WTC11 (cell line): ENCODE data around the gene NCS1. TPM values are rescaled to one million over a fixed set of nuclear protein-coding genes. Genes with fewer than 3 reads are reported as not detected.

ENCODE experiments used
- ATAC-seq: fragments of 200-7000 bp; cut with Tn5 transposase; 2 replicates; pipeline ENCODE4 v1.10.0; 2021; ENCODE audit warnings: mild to moderate bottlenecking, moderate library complexity
- CTCF ChIA-PET: fragments of 300-600 bp; sonication (Branson Sonifier 250); formaldehyde crosslinking; loops from one replicate; lab custom pipeline; 2021; ENCODE audit warnings: antibody characterized with exemption; lab: Charles Lee
- POLR2A ChIA-PET: fragments of 350-600 bp; sonication (Branson Sonifier 250); formaldehyde crosslinking; loops from one replicate; lab custom pipeline; 2021; ENCODE audit warnings: antibody characterized with exemption; lab: Charles Lee
- DNase-seq: peaks from one replicate; pipeline ENCODE4 v3.0.0; 2021; ENCODE audit warnings: low spot score
- H3K27ac Mint-ChIP-seq: 2 replicates; pipeline ENCODE4 v1.8.0; 2021; ENCODE audit warnings: mixed read lengths
- H3K27me3 Mint-ChIP-seq: 2 replicates; pipeline ENCODE4 v1.8.0; 2021; ENCODE audit warnings: low read depth, mild to moderate bottlenecking, moderate library complexity, mixed read lengths
- H3K36me3 Mint-ChIP-seq: 2 replicates; pipeline ENCODE4 v1.8.0; 2021; ENCODE audit warnings: mixed read lengths
- H3K4me1 Mint-ChIP-seq: 2 replicates; pipeline ENCODE4 v1.8.0; 2022; ENCODE audit warnings: mixed read lengths
- H3K4me3 Mint-ChIP-seq: 2 replicates; pipeline ENCODE4 v1.8.0; 2021; ENCODE audit warnings: mild to moderate bottlenecking, moderate library complexity, mixed read lengths
- H3K9me3 Mint-ChIP-seq: 2 replicates; pipeline ENCODE4 v1.8.0; 2021; ENCODE audit warnings: mixed read lengths
- ATF1 ChIP-seq: sonication (generic); formaldehyde crosslinking; IDR thresholded peaks from 2 replicates; pipeline ENCODE4 v1.8.1; 2023; ENCODE audit warnings: mild to moderate bottlenecking, moderate library complexity, missing genetic modification reagents
- CREB1 ChIP-seq: sonication (generic); formaldehyde crosslinking; IDR thresholded peaks from 2 replicates; pipeline ENCODE4 v1.8.0; 2023; ENCODE audit warnings: mild to moderate bottlenecking, missing genetic modification reagents
- ESRRA ChIP-seq: sonication (generic); formaldehyde crosslinking; IDR thresholded peaks from 2 replicates; pipeline ENCODE4 v1.8.1; 2022; ENCODE audit warnings: mild to moderate bottlenecking, missing genetic modification reagents, borderline replicate concordance
- FOXJ3 ChIP-seq: sonication (generic); formaldehyde crosslinking; IDR thresholded peaks from 2 replicates; pipeline ENCODE4 v1.9.0; 2021; ENCODE audit warnings: missing genetic modification reagents, mild to moderate bottlenecking, borderline replicate concordance
- FOXP1 ChIP-seq: sonication (generic); formaldehyde crosslinking; IDR thresholded peaks from 2 replicates; pipeline ENCODE4 v1.8.0; 2022; ENCODE audit warnings: missing genetic modification reagents, mild to moderate bottlenecking, moderate library complexity, borderline replicate concordance
- GRHL2 ChIP-seq: fragments of 250-450 bp; sonication (Bioruptor Pico); IDR thresholded peaks from 2 replicates; pipeline ENCODE4 v1.8.0; 2022; ENCODE audit warnings: mild to moderate bottlenecking, moderate library complexity; ENCODE audit not compliant: insufficient replicate concordance, severe bottlenecking
- HMGA2 ChIP-seq: fragments of 250-450 bp; sonication (Bioruptor Pico); IDR thresholded peaks from 2 replicates; pipeline ENCODE4 v1.4.0; 2021; ENCODE audit warnings: mild to moderate bottlenecking, moderate library complexity
- IRF2 ChIP-seq: sonication (generic); formaldehyde crosslinking; IDR thresholded peaks from 2 replicates; pipeline ENCODE4 v1.8.0; 2022; ENCODE audit warnings: low read depth, missing genetic modification reagents, borderline replicate concordance
- JUN ChIP-seq: sonication (generic); formaldehyde crosslinking; IDR thresholded peaks from 2 replicates; pipeline ENCODE4 v1.8.0; 2023; ENCODE audit warnings: mild to moderate bottlenecking, missing genetic modification reagents
- MXD4 ChIP-seq: fragments of 250-450 bp; sonication (Bioruptor Pico); IDR thresholded peaks from 2 replicates; pipeline ENCODE4 v1.8.0; 2021; ENCODE audit warnings: mild to moderate bottlenecking, moderate library complexity, borderline replicate concordance
- NFATC4 ChIP-seq: fragments of 250-450 bp; sonication (Bioruptor Pico); IDR thresholded peaks from 2 replicates; pipeline ENCODE4 v1.9.0; 2021; ENCODE audit warnings: mild to moderate bottlenecking
- RORB ChIP-seq: fragments of 250-450 bp; sonication (Bioruptor Pico); IDR thresholded peaks from 2 replicates; pipeline ENCODE4 v1.9.0; 2021; ENCODE audit warnings: mild to moderate bottlenecking
- SMAD4 ChIP-seq: sonication (generic); formaldehyde crosslinking; IDR thresholded peaks from 2 replicates; pipeline ENCODE4 v1.8.0; 2022; ENCODE audit warnings: mild to moderate bottlenecking, missing genetic modification reagents
- TP53 ChIP-seq: sonication (generic); formaldehyde crosslinking; IDR thresholded peaks from 2 replicates; pipeline ENCODE4 v1.8.1; 2023; ENCODE audit warnings: mild to moderate bottlenecking, missing genetic modification reagents
- ZNF121 ChIP-seq: sonication (generic); formaldehyde crosslinking; IDR thresholded peaks from 2 replicates; pipeline ENCODE4 v1.8.0; 2023; ENCODE audit warnings: missing genetic modification reagents
- ZNF232 ChIP-seq: sonication (generic); formaldehyde crosslinking; IDR thresholded peaks from 2 replicates; pipeline ENCODE4 v1.8.0; 2022; ENCODE audit warnings: mild to moderate bottlenecking, missing genetic modification reagents
- ZNF317 ChIP-seq: sonication (generic); formaldehyde crosslinking; IDR thresholded peaks from 2 replicates; pipeline ENCODE4 v1.8.1; 2023; ENCODE audit warnings: low read depth, mild to moderate bottlenecking, moderate library complexity, missing genetic modification reagents, borderline replicate concordance
- ZNF423 ChIP-seq: fragments of 250-450 bp; sonication (Bioruptor Pico); IDR thresholded peaks from 2 replicates; pipeline ENCODE4 v2.1.2; 2022; ENCODE audit warnings: mild to moderate bottlenecking, moderate library complexity
- total RNA-seq: library from RNA; stranded (reverse); gene quantifications from 3 replicates; pipeline ENCODE4 v1.2.3, GENCODE V29; 2021
- TF ChIP-seq, protein P1 (sequence below): sonication (generic); formaldehyde crosslinking; IDR thresholded peaks from 2 replicates; pipeline ENCODE4 v1.8.0; 2022; ENCODE audit warnings: mild to moderate bottlenecking, missing genetic modification reagents
- TF ChIP-seq, protein P2 (sequence below): sonication (generic); formaldehyde crosslinking; IDR thresholded peaks from 2 replicates; pipeline ENCODE4 v1.8.1; 2023; ENCODE audit warnings: mild to moderate bottlenecking, moderate library complexity, missing genetic modification reagents
- TF ChIP-seq, protein P3 (sequence below): fragments of 250-450 bp; sonication (Bioruptor Pico); IDR thresholded peaks from 2 replicates; pipeline ENCODE4 v1.8.0; 2021; ENCODE audit warnings: mild to moderate bottlenecking
- TF ChIP-seq, protein P4 (sequence below): sonication (generic); formaldehyde crosslinking; IDR thresholded peaks from 2 replicates; pipeline ENCODE4 v1.8.0; 2023; ENCODE audit warnings: missing genetic modification reagents
- TF ChIP-seq, protein P5 (sequence below): sonication (generic); formaldehyde crosslinking; IDR thresholded peaks from 2 replicates; pipeline ENCODE4 v1.8.1; 2022; ENCODE audit warnings: mild to moderate bottlenecking, moderate library complexity, missing genetic modification reagents
- TF ChIP-seq, protein P6 (sequence below): sonication (generic); formaldehyde crosslinking; IDR thresholded peaks from 2 replicates; pipeline ENCODE4 v1.8.1; 2023; ENCODE audit warnings: mild to moderate bottlenecking, missing genetic modification reagents

Gene NCS1
- total RNA-seq, 1 experiment from 2014 or later: 32.4 TPM

DNA sequence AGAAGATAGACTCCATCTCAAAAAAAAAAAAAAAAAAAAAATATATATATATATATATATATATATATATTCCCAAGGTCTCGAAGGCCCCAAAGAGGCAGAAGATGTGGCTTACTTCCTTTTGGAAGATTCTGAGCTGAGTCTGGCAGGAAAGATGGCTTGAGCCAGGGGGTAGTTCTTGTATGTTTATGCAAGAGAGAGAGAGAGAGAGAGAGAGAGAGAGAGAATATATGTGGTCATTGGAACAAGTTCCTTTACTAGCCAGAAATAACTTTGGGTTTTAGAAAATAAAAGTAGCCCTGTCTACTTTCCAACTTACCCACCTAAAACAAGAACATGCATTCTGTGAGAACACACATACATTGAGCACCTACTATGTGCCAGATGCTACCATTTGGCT, 17.6 kb downstream of the NCS1 start:
- ATAC-seq (no peak), DNase-seq (no peak)
- POLR2A ChIA-PET: no interaction called here
- Mint-ChIP-seq H3K27ac (peak overlapping the region; percentile 57), H3K27me3 (no peaks in the 10 kb centered on the region), H3K9me3 (no peaks in the 10 kb centered on the region), H3K36me3 (no peaks in the 10 kb centered on the region), H3K4me1 (peaks cover 46% of the 10 kb centered on the region), H3K4me3 (no peak overlapping the region)
- TF ChIP-seq ZNF317: no peak
- no peak for TF ChIP-seq IRF2 (CRISPR knock-in tag)
- TF ChIP-seq ATF1 (CRISPR knock-in tag): no peak
- TF ChIP-seq, protein P1, sequence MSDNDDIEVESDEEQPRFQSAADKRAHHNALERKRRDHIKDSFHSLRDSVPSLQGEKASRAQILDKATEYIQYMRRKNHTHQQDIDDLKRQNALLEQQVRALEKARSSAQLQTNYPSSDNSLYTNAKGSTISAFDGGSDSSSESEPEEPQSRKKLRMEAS (CRISPR knock-in tag): no peak
- TF ChIP-seq, protein P2, sequence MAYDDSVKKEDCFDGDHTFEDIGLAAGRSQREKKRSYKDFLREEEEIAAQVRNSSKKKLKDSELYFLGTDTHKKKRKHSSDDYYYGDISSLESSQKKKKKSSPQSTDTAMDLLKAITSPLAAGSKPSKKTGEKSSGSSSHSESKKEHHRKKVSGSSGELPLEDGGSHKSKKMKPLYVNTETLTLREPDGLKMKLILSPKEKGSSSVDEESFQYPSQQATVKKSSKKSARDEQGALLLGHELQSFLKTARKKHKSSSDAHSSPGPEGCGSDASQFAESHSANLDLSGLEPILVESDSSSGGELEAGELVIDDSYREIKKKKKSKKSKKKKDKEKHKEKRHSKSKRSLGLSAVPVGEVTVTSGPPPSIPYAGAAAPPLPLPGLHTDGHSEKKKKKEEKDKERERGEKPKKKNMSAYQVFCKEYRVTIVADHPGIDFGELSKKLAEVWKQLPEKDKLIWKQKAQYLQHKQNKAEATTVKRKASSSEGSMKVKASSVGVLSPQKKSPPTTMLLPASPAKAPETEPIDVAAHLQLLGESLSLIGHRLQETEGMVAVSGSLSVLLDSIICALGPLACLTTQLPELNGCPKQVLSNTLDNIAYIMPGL (CRISPR knock-in tag): no peak
- TF ChIP-seq CREB1 (CRISPR knock-in tag): no peak
- TF ChIP-seq MXD4 (CRISPR knock-in tag): no peak
- TF ChIP-seq HMGA2 (CRISPR knock-in tag): no peak
- TF ChIP-seq, protein P3, sequence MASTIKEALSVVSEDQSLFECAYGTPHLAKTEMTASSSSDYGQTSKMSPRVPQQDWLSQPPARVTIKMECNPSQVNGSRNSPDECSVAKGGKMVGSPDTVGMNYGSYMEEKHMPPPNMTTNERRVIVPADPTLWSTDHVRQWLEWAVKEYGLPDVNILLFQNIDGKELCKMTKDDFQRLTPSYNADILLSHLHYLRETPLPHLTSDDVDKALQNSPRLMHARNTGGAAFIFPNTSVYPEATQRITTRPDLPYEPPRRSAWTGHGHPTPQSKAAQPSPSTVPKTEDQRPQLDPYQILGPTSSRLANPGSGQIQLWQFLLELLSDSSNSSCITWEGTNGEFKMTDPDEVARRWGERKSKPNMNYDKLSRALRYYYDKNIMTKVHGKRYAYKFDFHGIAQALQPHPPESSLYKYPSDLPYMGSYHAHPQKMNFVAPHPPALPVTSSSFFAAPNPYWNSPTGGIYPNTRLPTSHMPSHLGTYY (CRISPR knock-in tag): no peak
- TF ChIP-seq TP53 (CRISPR knock-in tag): no peak
- no peak for TF ChIP-seq NFATC4 (CRISPR knock-in tag)
- CTCF ChIA-PET: no interaction called here

DNA sequence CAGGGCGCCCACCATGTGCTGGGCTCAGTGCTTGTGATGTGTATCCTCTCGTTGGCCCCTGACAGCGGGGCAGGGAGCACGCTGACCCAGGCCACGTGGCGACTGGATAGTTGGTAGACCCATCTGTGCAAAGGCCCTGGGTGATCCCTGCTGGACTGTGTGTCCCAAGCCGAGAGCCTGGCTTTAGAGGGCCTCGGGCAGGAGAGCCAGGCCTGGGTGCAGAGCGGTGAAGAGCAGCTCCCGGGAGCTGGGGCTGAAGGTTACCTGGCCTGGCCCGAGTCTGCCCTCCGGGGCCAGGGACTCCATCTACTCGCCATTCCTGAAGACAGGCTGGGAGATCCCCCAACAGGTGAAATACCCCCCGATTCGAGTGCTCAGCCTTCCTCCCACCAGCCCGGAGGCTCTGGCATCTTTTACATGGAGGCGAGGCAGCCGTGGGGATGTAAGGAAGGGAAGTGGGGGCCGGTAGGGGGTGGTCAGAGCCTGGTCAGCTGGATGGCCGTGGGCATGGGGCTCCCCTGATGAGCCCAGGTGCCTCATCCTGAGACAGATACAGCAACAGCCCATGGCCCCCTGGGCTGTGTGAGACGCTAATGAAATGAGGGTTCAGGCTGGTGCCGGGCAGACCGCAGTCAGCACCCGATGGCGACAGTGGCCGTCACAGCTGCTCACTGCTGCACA, 19.0 kb downstream of the NCS1 start:
- no peaks in the 10 kb centered on the region for H3K9me3 Mint-ChIP-seq
- DNase-seq: no peak
- CTCF ChIA-PET: no interaction called here
- H3K27me3 Mint-ChIP-seq: no peaks in the 10 kb centered on the region
- no peaks in the 10 kb centered on the region for H3K36me3 Mint-ChIP-seq
- TF ChIP-seq, protein P4, sequence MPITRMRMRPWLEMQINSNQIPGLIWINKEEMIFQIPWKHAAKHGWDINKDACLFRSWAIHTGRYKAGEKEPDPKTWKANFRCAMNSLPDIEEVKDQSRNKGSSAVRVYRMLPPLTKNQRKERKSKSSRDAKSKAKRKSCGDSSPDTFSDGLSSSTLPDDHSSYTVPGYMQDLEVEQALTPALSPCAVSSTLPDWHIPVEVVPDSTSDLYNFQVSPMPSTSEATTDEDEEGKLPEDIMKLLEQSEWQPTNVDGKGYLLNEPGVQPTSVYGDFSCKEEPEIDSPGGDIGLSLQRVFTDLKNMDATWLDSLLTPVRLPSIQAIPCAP (CRISPR knock-in tag): no peak
- TF ChIP-seq, protein P3 (CRISPR knock-in tag): no peak
- TF ChIP-seq, protein P2 (CRISPR knock-in tag): no peak
- TF ChIP-seq FOXJ3 (CRISPR knock-in tag) (no peak), JUN (CRISPR knock-in tag) (no peak), ZNF423 (no peak), ESRRA (no peak), ZNF232 (CRISPR knock-in tag) (no peak), ZNF121 (no peak), RORB (CRISPR knock-in tag) (no peak), SMAD4 (CRISPR knock-in tag) (no peak), GRHL2 (no peak), FOXP1 (no peak)
- TF ChIP-seq, protein P5, sequence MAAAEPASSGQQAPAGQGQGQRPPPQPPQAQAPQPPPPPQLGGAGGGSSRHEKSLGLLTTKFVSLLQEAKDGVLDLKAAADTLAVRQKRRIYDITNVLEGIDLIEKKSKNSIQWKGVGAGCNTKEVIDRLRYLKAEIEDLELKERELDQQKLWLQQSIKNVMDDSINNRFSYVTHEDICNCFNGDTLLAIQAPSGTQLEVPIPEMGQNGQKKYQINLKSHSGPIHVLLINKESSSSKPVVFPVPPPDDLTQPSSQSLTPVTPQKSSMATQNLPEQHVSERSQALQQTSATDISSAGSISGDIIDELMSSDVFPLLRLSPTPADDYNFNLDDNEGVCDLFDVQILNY (CRISPR knock-in tag): no peak
- TF ChIP-seq, protein P6, sequence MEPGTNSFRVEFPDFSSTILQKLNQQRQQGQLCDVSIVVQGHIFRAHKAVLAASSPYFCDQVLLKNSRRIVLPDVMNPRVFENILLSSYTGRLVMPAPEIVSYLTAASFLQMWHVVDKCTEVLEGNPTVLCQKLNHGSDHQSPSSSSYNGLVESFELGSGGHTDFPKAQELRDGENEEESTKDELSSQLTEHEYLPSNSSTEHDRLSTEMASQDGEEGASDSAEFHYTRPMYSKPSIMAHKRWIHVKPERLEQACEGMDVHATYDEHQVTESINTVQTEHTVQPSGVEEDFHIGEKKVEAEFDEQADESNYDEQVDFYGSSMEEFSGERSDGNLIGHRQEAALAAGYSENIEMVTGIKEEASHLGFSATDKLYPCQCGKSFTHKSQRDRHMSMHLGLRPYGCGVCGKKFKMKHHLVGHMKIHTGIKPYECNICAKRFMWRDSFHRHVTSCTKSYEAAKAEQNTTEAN (CRISPR knock-in tag): no peak
- POLR2A ChIA-PET: no interaction called here
- H3K4me3 Mint-ChIP-seq: no peak overlapping the region
- peaks cover 36% of the 10 kb centered on the region for H3K4me1 Mint-ChIP-seq
- H3K27ac Mint-ChIP-seq: peak overlapping the region; percentile 88
- no peak for ATAC-seq
